Measurements from ENCODE around the gene NRXN3.

- TF ChIP-seq CTCF (IDR thresholded peaks at IDR 0.05) = no peak
- no peak for TF ChIP-seq POLR2A (IDR thresholded peaks at IDR 0.05)
- TF ChIP-seq POLR2AphosphoS5 (IDR thresholded peaks at IDR 0.05) = no peak
- TF ChIP-seq EP300 (IDR thresholded peaks at IDR 0.05) = no peak
Measured at GRCh38 chr14:79702197-79702596, 1532.0 kb downstream of the NRXN3 start.

Data from stomach (tissue), 4 donors.